Stimulated activated CD4-positive, alpha-beta T cell treated with anti-CD3 and anti-CD28 coated beads, TNF-alpha, amount 100 ng/mL, for 24 hours (primary cell): ENCODE measurements around the gene KRTAP10-3.
"Not testable (repeated sequence)": the region's sequence is repeated elsewhere in the genome, so short reads cannot be mapped to it uniquely, and the experiment has no call there.

ENCODE experiments used
- DNase-seq, 3 experiments: peaks; one replicate each; pipeline ENCODE4 v3.0.0-alpha.2; 2020; ENCODE audit warnings: low read depth in 3 of 3

KRTAP10-3 gene

DNA sequence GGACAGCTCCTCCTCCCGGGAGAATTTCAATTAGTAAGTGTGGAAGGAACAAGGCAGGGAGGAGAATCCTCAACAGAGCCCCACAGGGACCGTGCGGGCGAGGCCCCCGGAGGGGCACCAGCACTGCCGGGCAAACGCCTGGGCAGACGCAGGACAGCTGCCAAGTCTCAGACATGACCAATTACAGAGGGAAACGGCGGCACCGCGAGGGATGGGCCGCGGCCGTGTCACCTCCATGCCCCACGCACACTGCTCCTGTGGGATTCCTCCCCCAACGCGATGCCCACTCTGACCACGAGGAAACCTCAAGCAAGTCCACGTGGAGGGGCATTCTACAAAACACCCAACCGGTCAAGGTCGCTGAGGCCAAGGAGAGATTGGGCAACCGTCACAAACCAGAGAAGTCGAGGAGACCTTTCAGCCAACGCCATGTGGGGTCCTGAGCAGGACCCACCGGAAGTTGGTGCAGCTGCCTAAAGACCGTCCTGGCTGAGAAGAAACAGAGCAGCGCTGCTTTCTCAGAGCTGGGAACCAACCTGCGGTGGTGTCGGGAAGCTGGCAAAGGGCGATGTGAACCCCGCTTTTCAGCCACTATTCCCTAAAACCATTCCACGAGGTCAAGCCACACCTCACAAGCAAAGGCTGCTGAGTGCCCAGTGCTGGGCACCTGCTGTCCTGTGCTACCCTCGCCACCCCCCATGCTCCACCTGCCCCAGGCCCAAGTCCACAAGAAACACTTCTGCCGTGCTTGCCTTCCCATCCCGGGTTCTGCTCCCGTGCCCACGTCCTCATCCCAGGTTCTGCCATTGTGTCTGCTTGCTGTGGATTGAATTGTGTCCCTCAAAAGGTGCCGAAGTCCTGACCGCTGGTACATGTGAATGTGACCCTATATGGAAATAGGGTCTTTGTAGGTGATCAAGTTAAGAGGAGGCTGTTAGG is 13.5 kb upstream of the KRTAP10-3 start:
- no peak for DNase-seq

DNA sequence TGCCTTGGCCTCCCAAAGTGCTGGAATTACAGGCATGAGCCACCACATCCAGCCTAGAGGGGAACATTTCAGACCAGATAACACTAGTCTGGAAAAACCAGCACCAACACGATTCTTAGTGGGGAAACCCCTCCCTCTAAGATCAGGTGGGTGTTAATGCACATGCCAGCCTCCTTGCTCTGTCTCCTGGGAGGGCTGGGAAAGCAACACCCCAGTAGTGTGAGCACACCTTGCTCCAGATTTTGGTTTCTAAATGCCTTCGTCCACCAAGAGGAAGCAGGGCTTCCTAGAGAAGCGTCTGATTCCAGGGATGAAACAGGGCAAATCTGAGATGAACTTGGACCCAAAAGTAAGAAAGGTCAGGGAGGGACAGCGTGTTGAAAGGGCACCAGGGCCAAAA is 12.7 kb upstream of the KRTAP10-3 start:
- DNase-seq: no peak

DNA sequence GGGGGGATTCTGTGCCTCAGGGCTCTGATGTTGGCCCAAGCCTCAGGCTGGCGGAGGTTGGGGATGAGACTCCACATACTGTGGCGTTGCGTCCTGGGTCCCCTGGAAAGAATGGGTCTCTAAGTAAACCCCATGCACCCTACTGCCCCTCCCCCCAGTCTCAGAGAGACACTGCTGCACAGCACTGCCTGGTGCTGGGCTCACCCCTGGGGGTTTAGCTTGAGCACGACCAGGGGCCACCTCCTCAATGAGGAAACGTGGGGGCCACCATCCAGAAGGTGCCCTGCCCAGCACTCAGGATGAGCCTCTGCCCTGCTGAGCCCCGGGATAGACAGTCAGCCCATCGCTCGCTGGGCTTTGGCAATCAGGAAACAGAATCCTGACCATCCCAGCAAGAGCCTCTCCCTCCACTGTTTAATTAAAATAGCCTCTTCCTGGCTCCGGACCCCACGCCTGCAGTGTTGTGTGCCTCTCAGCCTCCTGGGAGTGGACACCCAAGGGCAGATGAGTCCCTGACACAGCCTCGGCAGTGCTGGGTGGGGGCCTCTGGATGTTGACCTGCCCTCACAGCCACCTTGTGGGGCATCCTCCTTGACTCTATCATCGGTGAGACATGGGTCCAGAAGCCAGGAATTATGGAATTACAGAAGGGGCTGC is 11.4 kb upstream of the KRTAP10-3 start:
- DNase-seq: no peak

- DNase-seq: no peak
Observed at GRCh38 chr21:44568667-44569556, 10.3 kb upstream of the KRTAP10-3 start.

GRCh38 chr21:44568261-44568660 is 9.7 kb upstream of the KRTAP10-3 start:
- no peak for DNase-seq

- no peak for DNase-seq
Observed at GRCh38 chr21:44567481-44568171, 9.0 kb upstream of the KRTAP10-3 start.

DNA sequence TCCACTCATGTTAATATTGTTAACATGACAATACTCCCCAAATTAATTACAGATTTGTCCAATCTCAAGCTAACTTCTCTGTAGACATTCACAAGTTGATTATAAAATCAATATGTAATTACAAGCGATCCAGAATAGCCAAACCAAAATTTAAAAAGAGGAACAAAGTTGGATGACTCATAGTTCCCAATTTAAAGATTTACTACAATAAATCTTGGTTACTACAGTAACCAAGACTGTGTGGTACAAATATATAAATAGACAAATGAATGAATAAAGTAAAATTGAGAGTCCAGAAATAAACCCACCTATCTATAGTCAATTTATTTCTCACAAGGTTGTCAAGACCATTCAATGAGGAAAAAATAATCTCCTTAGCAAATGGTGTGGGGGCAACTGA is 7.8 kb upstream of the KRTAP10-3 start:
- no peak for DNase-seq

- no peak for DNase-seq
Observed at GRCh38 chr21:44564886-44565598, 6.4 kb upstream of the KRTAP10-3 start.

- DNase-seq: no peak
Observed at GRCh38 chr21:44564099-44564498, 5.5 kb upstream of the KRTAP10-3 start.

DNA sequence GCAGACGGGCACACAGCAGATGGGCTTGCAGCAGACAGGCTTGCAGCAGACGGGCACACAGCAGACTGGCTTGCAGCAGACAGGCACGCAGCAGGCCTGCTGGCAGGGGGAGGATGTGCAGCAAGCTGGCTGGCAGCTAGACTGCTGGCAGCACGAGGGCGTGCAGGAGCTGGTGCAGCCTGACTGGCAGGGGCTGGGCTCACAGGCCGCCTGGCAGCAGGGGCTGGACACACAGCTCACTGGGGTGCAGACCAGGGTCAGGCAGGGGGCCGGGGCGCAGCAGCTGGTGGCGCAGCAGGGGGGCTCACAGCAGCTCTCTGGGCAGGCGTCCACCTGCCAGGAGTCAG is 293 bp downstream of the KRTAP10-3 start:
- DNase-seq: not testable (repeated sequence)

GRCh38 chr21:44557491-44558328 is 885 bp downstream of the KRTAP10-3 start:
- no peak for DNase-seq

- no peak for DNase-seq
Observed at GRCh38 chr21:44556879-44557278, 1.7 kb downstream of the KRTAP10-3 start.

GRCh38 chr21:44555200-44555875 is 3.3 kb downstream of the KRTAP10-3 start:
- DNase-seq: no peak

DNA sequence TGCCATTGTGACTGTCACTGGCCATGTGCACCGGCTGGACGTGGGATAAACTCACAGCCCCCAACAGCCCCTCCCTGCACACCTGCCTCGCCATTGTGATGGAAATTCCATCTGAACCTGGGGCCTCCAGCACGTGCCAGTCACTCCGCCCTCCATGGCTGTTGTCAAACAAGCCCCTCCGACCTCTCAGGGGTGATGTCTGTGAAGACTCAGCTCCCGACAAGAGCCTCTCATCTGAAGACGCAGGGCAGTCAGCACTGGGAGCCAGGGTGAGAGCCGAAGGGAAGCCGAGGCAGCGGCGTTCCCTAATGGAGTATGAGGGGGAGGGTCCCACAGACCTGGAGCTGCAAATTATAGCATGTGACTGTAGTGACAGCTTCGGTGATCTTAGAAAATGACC is 5.9 kb downstream of the KRTAP10-3 start:
- DNase-seq: no peak

DNA sequence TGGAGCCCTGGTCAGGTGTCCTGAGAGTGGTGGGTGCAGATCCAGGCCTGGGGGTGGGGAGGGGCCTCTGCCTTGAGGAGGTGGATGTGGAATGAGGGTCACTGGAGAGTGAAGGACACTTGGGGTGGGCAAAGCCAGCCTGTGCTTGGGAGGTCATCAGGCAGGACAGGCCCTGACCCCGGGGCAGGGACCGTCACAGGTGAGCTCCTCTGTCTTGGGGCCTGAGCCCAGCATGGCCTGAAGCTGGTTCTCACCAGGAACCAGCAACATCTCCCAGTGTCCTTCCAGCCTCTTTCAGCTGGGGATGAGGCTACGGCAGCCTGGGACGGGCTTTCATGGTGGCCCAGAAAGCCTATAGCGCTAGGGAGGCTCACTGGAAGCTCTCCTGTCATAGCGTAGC is 6.5 kb downstream of the KRTAP10-3 start:
- DNase-seq: no peak

DNA sequence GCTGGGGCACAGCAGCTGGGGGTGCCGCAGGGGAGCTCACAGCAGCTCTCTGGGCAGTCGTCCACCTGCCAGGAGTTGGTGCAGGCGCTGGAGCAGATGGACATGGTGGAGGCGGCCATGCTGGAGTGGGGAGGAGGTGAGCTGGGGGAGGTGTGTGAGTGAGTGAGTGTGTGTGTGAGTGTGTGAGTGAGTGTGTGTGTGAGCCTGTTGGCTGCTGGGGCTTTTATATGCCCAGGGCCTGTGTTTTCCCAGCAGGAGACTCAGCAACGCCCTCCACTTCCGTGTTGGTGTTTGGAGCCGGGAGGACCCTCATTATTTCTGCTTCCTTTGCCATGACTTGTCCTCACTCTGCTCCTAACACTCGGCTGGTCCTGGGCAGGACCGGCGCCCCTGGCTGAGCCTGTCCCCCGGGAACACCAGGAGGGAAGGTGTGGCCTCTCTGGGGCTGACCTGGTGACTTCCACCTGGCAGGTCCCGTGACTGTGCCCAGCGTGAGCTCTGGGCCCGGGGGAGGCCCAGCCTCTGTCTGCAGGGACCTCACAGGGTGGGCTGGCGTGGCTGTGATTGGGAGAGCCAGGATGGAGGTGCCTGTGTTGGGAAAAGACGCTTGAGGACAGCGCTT is 7.1 kb downstream of the KRTAP10-3 start, which contains the start of gene KRTAP10-2:
TSS of gene KRTAP10-2 (minus strand) at position 166 of the 622 bp plus-strand sequence. CDS start at position 119, 47 bp downstream.
- no peak for DNase-seq

GRCh38 chr21:44550807-44551206 is 7.8 kb downstream of the KRTAP10-3 start:
- DNase-seq: no peak

DNA sequence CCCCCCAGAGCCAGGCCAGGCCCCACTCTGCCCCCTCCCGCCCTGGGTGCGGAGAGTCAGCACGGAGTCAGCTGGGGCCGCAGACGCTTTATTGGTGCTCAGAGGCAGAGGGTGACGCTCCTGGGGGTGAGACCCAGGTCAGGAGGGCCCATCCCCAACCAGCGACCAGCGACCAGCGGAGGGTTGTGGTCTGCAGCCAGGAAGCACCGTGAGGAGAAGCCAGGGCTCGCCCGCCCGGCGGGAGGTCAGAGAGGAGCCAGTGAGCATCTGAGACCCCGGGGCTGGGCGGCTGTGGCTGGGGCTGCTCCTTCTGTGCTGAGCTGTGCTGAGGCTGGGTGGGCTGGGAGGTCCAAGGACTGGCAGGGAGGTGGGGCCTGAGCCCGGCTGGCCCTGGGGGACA is 8.3 kb downstream of the KRTAP10-3 start:
- not testable (repeated sequence) for DNase-seq
